ENCODE results near the gene ARMC10. TPM values are rescaled to one million over a fixed set of nuclear protein-coding genes. Genes with fewer than 3 reads are reported as not detected.
"Not testable (repeated sequence)": the region's sequence is repeated elsewhere in the genome, so short reads cannot be mapped to it uniquely, and the experiment has no call there.

ARMC10 gene
- total RNA-seq, 1 donor from 2014 or later, result 20.7 TPM

DNA sequence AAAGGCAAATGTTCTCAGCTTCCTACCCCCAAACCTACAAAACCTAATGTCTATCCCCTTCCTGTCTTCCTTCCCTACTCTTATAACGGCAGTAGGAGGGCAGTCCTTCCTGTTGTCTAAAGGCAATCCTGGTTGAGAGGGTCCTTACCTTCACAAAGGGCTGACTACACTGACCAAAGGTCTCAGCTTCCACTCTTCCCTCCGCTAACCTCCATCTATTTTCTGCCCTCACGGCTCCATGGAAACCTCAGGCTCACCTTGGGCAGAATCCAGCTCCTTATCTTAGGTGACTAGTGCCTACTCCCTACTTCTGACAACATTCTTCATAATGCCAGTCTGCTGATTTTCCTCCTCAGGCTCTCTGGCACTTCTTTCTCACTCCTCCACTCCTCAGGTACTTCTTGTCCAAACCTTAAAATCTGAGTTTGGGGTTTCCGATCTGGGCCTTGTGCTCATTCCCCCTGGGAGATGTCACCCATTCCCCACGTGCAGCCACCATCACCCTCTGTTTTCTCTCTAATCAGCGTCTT lies 886 bp upstream of the ARMC10 start:
- ATAC-seq (no peak), DNase-seq (ENCODE audit: missing footprints) (no peak)
- intact Hi-C loops (cut with DNase I), result loop anchor here (2.0 kb wide), 1 partner anchor 75 kb away; the partner anchor contains the start of gene NAPEPLD

DNA sequence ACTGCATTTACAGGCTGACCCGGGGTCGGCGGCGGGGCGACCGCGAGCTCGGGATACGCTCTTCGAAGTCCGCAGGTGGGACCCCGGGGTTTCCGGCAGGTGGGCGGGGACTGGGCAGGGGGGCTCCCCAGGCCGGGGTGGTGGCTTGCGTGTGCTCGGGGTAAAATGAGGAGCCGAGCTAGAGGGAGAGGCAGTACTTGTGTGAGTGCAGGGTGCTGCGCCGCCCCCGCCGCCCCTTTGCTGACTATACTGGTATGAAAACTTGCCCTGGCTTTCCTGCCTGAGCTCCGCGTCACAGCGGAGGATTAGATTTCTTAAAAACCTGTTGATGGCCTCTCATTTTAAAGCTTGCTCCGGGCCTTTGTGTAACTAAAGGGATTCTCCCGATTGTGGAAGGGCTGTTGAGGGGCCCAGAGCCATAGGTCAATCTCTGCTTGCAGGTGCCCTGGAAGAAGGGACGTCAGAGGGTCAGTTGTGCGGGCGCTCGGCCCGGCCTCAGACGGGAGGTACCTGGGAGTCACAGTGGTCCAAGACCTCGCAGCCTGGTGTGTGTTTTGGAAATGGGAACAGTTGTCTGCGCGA lies 488 bp downstream of the ARMC10 start:
- intact Hi-C loops (cut with DNase I), result loop anchor here (2.0 kb wide), 1 partner anchor 73 kb away; the partner anchor contains the start of gene NAPEPLD
- DNase-seq (ENCODE audit: missing footprints) (peak; percentile 80), ATAC-seq (peak; percentile 14)

DNA sequence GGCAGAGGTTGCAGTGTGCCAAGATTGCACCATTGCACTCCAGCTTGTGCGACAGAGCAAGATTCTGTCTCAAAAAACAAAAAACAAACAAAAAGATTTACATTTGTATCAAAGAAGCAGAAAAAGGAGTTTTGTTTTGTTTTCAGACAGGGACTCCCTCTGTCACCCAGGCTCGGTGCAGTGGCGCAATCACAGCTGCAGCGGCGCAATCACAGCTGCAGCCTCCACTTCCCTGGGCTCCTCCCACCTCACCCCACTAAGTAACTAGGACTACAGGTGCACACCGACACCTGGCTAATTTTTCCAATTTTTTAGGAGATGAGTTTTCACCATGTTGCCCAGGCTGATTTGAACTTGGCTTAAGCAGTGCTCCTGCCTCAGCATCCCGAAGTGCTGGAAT lies 1.8 kb downstream of the ARMC10 start:
- peak; percentile 68 for DNase-seq (ENCODE audit: missing footprints)
- intact Hi-C loops (cut with DNase I), result no loop called here
- no peak for ATAC-seq

DNA sequence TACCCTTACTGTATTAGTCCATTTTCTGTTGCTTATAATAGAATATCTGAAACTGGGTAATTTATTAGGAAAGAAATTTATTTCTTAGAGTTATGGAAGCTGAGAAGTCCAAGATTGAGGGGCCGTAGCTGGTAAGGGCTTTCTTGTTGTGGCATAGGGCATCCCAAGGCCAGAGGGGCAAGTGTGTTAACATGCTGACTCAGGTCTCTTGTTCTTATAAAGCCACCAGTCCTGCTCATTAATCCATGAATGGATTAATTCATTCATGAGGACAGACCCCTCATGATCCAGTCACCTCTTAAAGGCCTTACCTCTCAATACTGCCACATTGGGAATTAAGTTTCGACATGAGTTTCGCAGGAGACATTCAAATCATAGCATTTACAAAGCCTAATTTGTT lies 2.4 kb downstream of the ARMC10 start:
- intact Hi-C loops (cut with DNase I), result no loop called here
- DNase-seq (ENCODE audit: missing footprints) (no peak), ATAC-seq (no peak)

DNA sequence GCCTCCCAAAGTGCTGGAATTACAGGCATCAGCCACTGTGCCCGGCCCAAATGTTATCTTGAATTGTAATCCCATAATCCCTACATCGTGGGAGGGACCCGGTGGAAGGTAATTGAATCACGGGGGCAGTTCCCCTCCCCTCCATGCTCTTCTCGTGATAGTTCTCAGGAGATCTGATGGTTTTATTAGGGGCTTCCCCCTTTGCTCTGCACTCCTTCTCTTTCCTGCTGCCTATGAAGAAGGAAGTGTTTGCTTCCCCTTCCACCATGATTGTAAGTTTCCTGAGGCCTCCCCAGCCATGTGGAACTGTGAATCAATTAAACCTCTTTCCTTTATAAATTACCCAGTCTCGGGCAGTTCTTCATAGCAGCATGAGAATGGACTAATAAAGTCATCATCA lies 3.3 kb downstream of the ARMC10 start:
- intact Hi-C loops (cut with DNase I); DNase-seq (ENCODE audit: missing footprints); ATAC-seq: not testable (repeated sequence)

DNA sequence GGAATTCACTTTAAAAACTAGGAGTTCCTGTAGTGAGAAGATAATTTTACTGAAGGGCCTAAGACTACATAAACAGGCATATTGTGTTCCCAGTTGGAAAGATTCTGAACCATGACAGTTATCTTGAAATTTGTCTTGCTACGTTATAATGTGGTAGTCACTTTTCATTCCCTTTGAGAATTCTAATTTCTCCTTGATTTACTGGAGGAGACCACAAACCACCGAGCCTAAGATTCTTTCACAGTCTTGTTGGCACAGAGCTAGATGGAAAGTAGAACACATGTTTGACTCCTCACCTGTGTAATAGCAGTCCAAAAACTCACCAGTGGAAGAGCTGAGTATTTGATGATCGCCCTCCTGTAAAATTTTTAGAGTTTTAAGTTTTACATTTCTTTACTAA lies 4.9 kb downstream of the ARMC10 start:
- ATAC-seq (no peak), DNase-seq (ENCODE audit: missing footprints) (no peak)
- intact Hi-C loops (cut with DNase I), result no loop called here

DNA sequence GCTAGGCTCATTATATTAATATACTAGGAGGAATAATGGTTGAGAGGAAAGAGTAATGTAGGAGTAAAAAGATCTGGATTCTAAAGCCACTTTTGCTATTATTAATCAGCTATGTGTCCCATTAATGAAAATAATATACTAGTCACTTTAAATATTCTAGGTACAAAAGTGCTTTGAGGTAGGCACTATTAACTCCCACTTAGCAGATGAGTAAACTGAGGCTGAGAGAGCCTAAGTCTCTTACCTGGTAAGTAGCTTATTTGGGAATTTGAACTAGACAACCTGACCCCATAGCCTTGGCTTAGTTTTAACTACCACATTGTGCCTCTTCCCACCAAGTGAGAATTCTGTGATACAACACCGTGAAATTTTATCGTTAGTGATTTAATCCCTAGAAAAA lies 6.0 kb downstream of the ARMC10 start:
- no peak for DNase-seq (ENCODE audit: missing footprints)
- intact Hi-C loops (cut with DNase I), result no loop called here
- ATAC-seq, result no peak

DNA sequence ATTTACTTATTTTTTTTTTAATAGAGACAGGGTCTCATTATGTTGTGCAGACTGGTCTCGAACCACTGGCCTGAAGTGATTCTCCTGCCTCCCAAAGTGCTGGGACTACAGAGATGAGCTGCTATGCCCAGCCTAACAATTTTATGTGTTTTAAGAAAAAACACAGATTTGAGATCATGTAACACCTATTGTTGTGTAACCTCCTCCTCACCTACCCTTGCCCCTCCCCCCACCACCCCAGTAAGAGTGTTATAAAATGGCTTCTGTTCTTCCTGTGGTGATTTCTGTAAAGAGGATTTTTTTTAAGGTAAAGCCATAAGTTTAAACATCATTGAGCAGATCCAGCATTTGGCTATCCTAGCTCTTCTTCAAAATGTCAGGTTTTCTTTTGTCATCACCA lies 7.6 kb downstream of the ARMC10 start:
- no peak for DNase-seq (ENCODE audit: missing footprints)

DNA sequence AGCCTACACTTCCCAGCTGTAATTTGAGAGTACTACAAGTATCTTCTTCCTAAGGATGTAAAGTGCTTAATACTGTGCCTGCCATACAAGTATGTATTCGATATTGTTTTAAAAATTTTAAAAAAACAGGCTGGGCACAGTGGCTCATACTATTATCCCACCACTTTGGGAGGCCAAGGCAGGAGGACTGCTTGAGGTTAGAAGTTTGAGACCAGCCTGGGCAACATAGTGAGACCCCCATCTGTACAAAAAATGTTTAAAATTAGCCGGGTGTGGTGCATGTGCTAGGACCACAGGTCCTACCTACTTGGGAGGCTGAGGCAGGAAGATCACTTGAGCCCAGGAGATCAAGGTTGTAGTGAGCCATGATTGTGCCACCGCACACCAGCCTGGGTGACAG lies 8.3 kb downstream of the ARMC10 start:
- DNase-seq (ENCODE audit: missing footprints), result no peak
- no peak for ATAC-seq
- intact Hi-C loops (cut with DNase I), result no loop called here

More for the DNA sequence above, 7.6 kb downstream of the ARMC10 start:
- no peak for ATAC-seq
- intact Hi-C loops (cut with DNase I), result no loop called here

DNA sequence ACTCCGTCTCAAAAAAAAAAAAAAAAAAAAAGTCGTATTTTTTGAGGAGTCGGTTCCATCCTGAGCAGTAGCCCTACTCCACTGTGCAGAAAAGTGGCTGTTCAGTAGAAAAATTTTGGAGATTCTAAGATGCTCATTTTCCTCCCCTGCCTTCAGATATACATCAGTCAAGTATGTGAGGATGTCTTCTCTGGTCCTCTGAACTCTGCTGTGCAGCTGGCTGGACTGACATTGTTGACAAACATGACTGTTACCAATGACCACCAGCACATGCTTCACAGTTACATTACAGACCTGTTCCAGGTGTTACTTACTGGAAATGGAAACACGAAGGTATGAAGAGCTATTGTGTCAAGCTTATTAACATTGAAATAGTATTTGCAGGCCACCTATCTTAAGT lies 17.4 kb downstream of the ARMC10 start:
- intact Hi-C loops (cut with DNase I); ATAC-seq; DNase-seq (ENCODE audit: missing footprints): not testable (repeated sequence)

DNA sequence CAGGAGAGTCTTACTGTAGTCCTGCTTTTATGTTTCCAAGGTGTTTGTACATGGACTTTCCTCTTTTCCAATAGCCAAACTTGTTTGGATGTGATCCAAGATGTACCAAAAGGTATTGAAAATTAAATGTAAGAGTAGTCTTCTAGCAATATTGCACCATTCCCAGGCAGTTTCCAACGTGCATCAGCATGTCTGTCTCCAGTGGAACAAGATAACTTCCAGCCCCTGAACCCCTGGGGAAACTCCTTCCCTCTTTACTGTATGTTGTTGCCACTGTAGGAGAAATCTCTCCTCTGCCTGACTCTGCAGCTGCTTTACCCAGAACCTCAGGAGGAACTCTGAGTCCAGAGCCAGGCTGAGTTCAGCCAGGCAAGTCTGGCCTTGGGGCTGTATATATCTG lies 18.5 kb downstream of the ARMC10 start:
- DNase-seq (ENCODE audit: missing footprints) (no peak), ATAC-seq (no peak)
- intact Hi-C loops (cut with DNase I), result no loop called here

DNA sequence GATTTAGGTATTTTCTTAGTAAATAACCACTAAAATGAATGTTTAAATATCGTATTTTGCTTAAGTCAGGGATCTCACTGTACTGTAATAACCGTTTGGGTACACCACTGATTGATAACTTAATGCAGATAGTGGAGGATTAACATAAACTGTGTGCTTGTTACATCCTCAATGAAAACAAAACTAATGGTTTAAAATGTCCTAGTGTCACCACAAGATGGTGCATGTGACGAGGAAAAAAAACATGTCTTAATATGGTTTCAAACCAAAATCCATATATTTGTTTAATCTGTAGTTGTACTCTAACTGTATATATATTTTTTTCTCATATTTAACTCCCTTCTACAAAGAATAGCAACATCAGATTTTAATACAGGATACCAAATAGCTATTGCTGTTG lies 19.2 kb downstream of the ARMC10 start:
- intact Hi-C loops (cut with DNase I), result no loop called here
- DNase-seq (ENCODE audit: missing footprints) (no peak), ATAC-seq (no peak)

DNA sequence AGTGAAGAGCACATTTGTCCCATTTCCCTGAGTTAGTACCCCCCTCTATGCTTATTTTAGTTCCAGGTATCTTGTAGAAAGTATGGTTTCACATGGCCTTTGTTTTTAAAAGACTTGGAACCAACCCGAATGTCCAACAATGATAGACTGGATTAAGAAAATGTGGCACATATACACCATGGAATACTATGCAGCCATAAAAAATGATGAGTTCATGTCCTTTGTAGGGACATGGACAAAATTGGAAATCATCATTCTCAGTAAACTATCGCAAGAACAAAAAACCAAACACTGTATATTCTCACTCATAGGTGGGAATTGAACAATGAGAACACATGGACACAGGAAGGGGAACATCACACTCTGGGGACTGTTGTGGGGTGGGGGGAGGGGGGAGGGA lies 20.6 kb downstream of the ARMC10 start:
- intact Hi-C loops (cut with DNase I); ATAC-seq; DNase-seq (ENCODE audit: missing footprints): not testable (repeated sequence)

DNA sequence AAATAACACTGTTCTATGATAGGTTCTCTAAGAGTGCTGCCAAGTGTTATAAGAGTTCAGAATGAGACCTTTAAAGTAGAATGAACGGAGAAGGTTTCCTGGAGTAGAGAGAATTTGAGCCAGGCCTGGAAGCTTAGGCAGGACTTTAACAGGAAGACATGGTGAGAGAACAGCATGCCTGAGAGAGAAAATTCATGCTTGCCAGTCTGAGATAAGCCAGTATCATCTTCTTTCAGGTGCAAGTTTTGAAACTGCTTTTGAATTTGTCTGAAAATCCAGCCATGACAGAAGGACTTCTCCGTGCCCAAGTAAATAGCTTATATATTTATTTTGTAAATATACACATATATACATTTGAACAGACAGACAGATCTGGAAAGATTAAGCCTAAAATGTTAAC lies 22.1 kb downstream of the ARMC10 start:
- intact Hi-C loops (cut with DNase I), result no loop called here
- no peak for ATAC-seq

DNA sequence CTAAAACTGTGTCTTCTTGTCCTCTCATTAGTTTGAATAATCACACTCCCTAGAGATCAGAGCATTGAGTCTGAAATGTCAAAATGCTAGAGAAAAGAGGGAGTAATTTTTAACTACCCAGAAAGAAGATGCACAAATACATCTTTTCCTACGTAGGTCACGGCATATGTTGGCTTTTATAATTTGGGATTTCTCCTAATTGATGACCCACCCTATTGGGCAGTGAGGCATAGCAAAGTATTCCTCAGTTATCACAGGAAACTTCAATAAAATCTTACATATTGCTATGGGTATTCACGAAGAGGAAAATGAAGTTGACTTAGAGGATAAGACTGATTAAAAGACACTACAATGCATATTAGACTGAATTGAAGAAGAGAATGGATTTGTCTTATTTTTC lies 25.4 kb downstream of the ARMC10 start:
- ATAC-seq (no peak), DNase-seq (ENCODE audit: missing footprints) (no peak)
- intact Hi-C loops (cut with DNase I), result no loop called here

More for the DNA sequence above, 22.1 kb downstream of the ARMC10 start:
- no peak for DNase-seq (ENCODE audit: missing footprints)

DNA sequence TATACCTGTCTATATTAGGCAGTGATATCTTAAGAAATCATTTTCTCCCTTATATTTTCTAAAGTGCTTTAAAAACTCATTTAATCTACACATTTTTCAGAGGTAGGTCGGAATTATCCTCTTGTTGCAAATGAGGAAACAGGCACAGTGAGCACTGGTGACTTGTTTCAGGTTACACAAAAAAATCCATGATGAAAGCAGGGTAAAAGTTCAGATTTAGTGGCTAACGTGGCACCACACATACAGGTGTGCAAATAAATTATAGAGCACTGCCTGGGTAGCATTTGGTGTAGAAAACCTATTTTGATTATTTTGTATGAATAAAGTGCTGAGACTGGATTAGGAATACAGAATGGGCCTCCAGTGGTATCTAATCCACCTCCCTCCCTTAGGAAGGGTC lies 26.6 kb downstream of the ARMC10 start:
- intact Hi-C loops (cut with DNase I), result no loop called here
- ATAC-seq, result no peak
- DNase-seq (ENCODE audit: missing footprints), result no peak

DNA sequence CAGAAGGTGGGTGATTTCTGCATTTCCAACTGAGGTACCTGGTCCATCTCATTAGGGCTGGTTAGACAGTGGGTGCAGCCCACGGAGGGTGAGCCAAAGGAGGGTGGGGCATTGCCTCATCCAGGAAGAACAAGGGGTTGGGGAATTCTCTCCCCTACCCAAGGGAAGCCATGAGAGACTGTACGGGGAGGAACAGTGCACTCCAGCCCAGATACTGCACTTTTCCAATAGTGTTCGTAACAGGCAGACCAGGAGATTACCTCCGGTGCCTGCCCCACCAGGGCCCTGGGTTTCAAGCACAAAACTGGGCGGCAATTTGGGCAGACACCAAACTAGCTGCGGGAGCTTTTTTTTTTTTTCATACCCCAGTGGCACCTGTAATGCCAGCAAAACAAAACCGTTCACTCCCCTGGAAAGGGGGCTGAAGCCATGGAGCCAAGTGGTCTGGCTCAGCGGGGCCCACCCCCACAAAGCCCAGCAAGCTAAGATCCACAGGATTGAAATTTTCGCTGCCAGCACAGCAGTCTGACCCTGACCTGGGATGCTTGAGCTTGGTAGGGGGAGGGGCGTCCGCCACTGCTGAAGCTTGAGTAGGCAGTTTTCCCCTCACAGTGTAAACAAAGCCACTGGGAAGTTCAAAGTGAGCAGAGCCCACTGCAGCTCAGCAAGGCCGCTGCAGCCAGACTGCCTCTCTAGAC lies 31.2 kb downstream of the ARMC10 start:
- no peak for DNase-seq (ENCODE audit: missing footprints)
- intact Hi-C loops (cut with DNase I), result no loop called here

DNA sequence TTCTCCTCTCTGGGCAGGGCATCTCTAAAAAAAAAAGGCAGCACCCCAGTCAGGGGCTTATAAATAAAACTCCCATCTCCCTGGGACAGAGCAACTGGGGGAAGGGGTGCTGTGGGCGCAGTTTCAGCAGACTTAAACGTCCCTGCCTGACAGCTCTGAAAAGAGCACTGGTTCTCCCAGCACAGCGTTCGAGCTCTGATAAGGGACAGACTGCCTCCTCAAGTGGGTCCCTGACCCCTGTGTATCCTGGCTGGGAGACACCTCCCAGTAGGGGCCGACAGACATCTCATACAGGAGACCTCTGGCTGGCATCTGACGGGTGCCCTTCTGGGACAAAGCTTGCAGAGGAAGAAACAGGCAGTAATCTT lies 31.7 kb downstream of the ARMC10 start:
- DNase-seq (ENCODE audit: missing footprints); ATAC-seq; intact Hi-C loops (cut with DNase I): not testable (repeated sequence)

More for the DNA sequence above, 31.2 kb downstream of the ARMC10 start:
- ATAC-seq, result no peak

DNA sequence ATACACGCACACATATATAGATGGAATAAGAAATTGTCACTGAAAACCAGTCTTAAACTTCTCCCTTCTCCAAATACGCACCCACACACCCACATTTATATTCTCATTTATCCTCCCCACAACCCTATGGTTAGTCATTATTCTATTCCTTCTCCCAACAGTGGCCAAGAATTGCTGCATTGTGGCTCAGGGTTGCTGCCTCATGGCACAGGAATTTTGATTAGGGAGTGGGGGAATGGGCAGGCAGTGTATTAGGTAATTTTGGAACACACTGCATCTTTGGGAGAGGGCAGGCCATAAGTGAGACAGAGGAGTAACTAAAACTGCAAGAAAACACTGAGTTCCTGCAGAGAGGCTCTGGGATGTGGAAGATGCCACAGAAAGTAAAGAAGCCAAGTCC lies 38.2 kb downstream of the ARMC10 start:
- ATAC-seq, result no peak
- no peak for DNase-seq (ENCODE audit: missing footprints)
- intact Hi-C loops (cut with DNase I), result no loop called here

DNA sequence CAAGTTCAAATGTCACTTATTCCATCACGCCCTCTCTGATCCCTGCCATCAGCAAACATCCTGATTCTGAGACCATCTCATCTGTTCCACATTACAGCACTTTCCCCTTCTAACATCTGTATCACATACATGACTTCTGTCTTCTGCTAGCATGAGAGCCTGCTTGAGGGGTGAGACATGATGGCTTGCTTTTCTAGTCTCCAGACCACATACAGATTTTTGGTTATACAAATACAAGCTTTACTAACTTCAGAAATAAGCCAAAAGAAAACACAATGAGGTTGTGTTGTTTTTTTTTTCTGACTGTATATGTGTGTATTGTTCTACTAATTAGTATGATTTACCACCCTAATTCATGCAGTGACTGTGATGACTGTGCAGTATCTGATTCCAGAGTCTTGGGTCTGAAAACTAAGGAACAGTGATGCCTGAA lies 39.7 kb downstream of the ARMC10 start:
- DNase-seq (ENCODE audit: missing footprints) (no peak), ATAC-seq (no peak)
- intact Hi-C loops (cut with DNase I), result no loop called here
